ENCODE results near the gene PIK3C3.
"Not testable (repeated sequence)": the region's sequence is repeated elsewhere in the genome, so short reads cannot be mapped to it uniquely, and the experiment has no call there.

The PIK3C3 gene

DNA sequence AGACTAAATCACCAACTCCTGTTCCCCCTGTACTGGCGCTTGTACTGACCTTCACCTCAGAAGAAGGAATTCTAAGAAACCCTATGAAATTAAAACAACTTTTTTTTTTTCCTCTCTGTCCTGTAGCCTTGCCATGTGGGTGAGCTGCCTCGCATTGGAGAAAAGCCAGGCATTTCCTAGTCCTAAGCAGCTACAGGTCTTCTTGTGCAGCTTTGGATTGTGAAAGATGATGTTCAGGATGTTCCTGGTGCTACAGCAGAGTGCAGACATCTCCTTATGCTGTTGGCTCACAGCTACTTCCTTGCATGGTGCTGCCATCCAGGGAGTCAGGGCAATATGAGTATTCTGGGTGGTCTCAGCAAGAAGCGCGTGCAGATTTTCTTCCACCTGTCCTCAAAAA lies 11.9 kb downstream of the PIK3C3 start:
- no peak for DNase-seq (ENCODE audit: low read depth)

DNA sequence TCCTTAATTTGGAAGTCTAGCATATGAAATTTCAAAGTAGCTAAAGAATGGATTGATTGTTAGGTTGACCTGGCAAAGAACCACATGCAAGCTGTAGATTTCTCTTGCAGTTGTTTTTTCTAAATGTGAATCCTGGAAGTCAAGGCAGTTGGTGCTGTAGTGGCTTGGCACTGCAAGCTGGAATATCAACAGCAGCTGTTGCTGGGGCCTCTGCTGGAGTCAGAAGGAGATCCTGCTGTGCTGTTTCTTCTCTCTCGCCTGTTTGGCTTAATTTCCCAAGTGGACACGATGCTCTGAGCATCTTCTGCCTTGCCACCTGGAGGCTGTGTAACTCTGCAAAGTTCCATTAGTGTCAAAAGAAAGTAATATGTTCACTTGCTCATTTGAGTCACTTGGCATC lies 12.6 kb downstream of the PIK3C3 start:
- DNase-seq (ENCODE audit: low read depth), result no peak

DNA sequence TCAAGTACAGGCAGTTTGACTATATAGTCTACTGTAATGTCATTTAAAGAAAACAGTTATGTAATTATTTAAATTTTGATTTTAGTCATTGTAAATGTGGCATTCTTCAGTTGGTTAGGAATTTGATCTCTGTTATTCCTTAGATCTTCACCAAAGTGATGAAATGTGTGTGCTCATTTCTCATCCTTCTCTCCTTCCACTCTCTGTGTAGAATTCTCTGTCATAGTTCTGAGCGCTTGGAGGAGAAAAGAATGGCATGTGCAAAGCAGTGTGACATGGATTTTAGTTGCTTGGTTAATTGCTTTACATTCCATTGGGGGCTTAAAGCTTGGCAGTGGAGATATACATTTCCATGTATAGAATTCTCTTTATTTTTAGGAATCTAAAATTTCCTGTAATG lies 14.8 kb downstream of the PIK3C3 start:
- no peak for DNase-seq (ENCODE audit: low read depth)

DNA sequence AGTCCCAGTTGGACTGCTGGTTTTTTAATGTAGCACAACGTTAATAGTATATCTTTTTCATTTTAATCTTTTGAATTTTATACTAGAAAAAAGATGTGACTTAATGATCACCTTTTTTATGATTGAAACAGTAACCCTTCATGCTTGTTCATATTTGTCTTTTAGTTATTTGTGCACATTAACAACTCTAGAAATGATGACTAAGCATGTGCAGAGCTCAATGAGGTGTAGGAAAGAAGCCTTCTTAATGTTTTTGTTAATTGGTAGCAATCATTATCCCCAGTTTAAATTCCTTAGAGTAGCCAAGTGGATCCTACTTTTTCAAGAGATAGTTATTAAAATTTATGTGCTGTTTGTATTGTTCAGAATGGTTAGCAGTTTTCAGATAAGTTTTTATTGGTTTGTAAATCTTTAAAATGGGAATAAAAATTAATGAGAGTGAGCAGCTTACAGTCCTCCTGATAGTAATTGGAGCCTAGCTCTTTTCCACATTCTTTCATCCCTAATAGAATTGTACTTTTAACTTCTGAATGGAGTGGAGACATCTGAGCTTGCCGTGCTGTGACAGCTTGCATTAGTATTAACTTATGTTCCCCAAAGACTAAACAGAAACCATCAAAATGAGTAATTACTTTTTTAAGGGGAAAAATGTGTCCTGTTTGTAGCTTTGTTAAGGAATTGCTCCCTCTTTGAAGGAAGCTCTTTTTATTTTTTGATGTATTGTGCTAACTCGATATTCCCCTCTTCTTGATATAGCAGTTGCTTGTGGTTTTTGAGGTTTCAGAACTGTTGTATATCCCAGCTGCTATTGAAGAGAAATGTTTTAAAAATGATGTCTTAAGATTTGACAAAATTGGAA lies 17.3 kb downstream of the PIK3C3 start:
- no peak for DNase-seq (ENCODE audit: low read depth)

DNA sequence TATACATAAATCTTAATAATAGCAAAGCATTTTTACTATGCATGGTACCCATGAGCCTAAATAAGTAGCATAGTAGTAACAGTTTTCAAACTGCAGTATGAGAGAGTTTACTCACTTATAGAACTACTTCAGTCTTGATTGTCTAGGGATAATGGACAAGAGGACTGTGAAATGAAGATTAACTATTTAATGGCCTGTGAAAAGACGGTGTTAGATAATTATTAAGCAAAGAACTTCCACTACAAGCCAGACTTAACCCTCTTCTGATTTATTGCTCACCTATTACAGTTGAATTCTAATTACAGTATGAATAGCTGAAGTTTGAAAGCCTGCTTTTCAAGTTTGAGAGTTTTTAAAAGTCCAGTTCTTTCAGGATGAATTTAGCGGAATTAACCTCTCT lies 18.9 kb downstream of the PIK3C3 start:
- no peak for DNase-seq (ENCODE audit: low read depth)

GRCh38 chr18:41974796-41975201 lies 19.8 kb downstream of the PIK3C3 start:
- DNase-seq (ENCODE audit: low read depth), result no peak

- no peak for DNase-seq (ENCODE audit: low read depth)
Observed at GRCh38 chr18:41975284-41975683, 20.2 kb downstream of the PIK3C3 start.

DNA sequence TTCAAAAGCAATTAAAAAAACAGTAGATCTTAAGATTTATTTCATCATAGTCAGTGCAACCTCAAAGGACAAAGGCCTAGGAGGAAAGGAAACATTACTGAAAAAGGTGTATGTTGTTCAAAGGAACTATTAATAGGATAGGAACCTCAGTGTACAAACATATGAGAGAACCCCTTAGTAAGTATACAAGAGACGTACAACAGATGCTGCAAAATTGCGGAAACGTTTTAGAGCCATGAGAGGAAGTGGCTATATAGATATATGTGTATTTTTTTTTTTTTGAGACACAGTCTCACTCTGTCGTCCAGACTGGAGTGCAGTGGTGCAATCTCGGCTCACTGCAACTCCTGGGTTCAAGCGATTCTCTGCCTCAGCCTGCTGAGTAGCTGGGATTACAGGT lies 22.2 kb downstream of the PIK3C3 start:
- no peak for DNase-seq (ENCODE audit: low read depth)

DNA sequence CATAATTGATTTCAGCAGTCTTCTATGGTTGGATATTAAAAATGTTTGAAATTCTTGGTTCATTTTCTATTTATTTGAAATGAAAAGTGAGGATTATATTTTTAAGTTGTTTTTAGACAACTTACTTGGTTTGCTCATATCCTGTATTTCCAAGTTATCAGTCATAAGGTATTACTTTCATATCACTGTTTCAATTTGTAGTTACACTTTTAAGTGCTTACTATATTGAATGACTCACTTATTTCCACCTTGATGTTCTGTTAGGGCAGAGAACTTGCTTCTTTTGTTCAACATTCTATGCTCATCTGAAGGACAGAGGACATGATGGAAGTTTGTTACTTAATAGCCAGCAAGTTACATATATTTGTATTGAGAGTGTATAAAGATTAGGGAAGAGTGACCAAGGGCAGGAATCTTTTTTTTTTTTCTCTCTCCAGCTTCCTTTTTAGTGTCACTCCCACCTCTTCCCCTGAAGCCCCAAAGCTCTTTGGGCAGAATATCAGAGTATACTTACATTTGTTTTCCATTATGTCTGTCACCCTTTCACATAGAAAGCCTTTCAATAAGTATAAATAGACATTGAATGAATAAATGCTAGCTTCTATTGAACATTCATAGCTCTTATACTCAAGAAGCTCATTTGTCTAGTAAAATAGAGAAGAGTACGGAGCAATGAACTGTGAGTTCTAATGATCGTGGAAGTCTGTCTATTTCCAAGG lies 28.1 kb downstream of the PIK3C3 start:
- DNase-seq (ENCODE audit: low read depth), result no peak

DNA sequence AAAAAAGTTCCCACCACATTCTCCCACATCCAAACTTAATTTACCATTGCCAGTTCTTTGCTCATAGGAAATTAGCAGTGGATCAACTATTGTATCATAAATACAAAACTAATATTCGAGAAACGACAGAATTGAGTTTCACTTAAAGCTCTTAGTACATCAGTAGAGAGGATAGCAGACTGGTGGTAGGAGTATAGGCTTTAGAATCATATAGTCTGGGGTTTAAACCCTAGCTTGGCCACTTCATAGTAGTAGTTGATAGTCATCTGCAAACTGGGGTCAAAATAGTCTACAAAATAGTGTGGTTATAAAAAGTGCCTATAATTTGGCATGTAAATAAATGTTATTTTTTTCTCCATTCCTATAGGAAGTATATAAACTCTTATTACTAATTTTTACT lies 30.9 kb downstream of the PIK3C3 start:
- no peak for DNase-seq (ENCODE audit: low read depth)

GRCh38 chr18:41989508-41989907 lies 34.5 kb downstream of the PIK3C3 start:
- DNase-seq (ENCODE audit: low read depth), result no peak

DNA sequence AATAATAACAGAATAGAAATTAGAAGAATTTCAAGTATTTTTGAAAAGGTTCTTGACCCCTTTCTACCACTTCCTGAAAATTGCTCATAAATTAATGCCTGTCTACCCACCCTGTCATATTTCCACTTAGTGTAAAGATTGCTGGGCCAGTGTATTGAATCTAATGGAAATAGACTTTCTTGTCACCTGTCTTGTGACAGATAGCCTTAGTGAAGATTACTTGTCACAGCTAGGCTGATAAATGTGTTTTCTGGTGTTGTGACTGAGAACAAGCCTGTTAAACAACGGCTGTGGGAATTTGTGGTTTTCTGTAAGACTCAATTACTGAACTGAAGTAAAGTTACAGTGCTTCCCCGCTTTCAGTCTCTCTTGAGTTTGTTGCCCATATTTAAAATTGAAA lies 37.0 kb downstream of the PIK3C3 start:
- no peak for DNase-seq (ENCODE audit: low read depth)

GRCh38 chr18:41992703-41993102 lies 37.7 kb downstream of the PIK3C3 start:
- DNase-seq (ENCODE audit: low read depth), result no peak

- no peak for DNase-seq (ENCODE audit: low read depth)
Observed at GRCh38 chr18:41993151-41993550, 38.1 kb downstream of the PIK3C3 start.

DNA sequence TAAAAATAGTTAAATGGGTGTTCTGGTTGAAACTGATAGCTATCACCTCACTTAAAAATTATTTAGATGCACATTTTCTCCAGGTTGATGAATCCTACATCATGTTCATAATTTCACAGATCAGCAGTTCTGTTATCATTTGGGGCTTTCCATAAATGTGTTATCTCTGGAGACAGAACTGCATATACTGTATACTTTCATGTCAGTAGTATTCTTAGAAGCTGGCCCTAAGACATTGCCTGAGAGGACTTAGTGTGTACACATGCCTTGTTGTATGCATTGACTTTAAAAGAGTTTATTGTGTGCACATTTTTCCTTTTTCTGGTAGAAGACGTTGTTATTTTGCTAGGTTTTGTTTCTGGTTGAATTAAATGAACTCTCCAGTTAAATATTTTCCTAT lies 41.0 kb downstream of the PIK3C3 start:
- DNase-seq (ENCODE audit: low read depth), result no peak

DNA sequence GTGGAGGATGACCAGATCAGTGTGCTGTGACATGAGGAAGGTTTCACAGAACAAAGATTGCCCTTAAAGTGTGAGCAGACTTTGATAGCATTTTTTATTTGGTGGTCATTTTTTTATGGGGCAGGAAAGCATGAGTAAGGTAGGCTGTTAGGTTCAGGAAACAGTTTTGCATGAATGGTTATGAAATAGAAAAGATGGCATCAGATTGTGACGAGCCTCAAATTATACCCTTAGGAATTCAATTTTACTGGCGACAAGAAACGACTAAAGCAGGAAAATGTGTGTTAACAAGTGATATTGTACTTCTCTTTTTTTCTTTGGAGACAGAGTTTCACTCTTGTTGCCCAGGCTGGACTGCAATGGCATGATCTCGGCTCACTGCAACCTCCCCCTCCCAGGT lies 44.7 kb downstream of the PIK3C3 start:
- DNase-seq (ENCODE audit: low read depth), result no peak

- no peak for DNase-seq (ENCODE audit: low read depth)
Observed at GRCh38 chr18:42001801-42002200, 46.8 kb downstream of the PIK3C3 start.

DNA sequence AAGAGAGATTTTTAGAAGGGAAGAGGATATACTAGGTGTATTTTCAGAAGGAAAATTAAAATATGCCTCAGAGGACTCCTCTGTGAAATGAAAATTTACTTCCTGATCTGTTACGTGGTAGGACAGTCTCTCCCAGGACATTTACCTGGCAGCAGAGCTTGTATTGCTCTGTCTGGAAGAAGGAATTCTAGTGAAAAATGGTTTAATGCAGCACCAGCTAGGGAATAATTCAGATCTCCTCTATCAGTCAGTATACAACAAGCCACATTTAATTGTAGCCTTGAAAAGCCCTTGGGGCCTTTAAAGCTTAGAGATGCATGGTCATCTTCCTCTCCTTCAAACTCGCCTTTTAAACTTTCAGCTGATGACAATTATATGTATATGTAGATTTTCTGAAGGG lies 49.6 kb downstream of the PIK3C3 start:
- no peak for DNase-seq (ENCODE audit: low read depth)

DNA sequence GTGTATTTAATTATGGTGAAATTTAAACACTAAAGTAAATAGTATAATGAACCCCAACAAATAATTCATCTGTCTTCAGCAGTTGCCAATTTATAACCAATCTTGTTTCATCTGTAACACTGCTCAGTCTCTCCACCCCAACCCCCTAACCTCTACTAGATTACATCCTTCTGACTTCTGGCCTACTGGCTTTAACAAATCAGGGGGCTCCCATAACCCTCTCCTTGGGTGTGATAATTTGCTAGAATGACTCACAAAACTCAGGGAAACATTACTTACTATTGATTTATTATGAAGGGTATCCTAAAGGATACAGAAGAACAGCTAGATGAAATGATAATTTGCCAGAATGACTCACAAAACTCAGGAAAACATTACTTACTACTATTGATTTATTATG lies 50.7 kb downstream of the PIK3C3 start:
- DNase-seq (ENCODE audit: low read depth), result no peak

DNA sequence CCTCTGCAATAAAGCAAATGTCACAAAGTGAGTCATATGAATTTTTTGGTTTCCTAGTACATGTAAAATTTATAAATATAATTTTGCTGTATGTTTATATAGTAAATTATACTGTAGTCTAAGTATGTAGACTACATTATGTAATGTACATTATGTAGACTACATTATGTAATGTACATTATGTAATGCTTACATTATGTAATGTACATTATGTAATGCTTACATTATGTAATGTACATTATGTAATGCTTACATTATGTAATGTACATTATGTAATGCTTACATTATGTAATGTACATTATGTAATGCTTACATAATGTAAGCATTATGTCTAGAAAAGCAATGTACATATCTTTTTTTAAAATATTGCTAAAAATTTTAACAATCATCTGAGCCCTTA lies 54.4 kb downstream of the PIK3C3 start:
- not testable (repeated sequence) for DNase-seq (ENCODE audit: low read depth)

DNA sequence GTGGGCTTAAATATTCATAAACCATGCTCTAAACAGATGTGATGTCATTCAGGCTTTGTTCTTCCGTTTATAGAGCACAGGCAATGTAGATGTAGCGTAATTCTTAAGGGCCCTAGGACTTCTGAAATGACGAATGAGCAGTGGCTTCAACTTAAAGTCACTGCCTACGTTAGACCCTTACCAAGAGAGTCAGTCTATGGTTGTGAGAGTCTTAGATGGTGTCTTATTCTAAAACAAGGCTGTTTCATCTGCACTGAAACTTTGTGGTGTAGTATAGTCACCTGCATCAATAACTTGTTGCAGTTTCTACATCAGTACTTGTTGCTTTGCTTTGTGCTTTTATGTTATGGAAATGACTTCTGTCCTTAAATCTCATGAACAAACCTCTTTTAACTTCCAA lies 56.0 kb downstream of the PIK3C3 start:
- no peak for DNase-seq (ENCODE audit: low read depth)

DNA sequence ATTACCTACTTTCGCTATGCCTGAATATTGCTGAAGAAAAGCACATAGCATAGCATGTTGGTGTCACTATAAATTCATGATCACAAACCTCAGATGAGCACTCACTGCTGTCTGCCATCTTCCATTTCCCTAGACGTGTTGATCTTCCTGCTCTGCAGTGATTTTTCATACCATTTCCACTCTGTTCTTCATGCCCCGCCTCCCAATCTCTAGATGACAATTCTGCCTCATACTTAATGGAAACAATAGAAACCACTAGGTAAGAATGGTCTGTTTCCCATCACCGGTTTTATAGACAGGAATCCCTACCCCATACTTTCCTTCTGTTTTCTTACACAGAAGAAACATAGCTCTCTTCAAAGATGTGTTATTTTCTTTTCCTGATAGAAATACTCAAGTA lies 63.8 kb downstream of the PIK3C3 start:
- no peak for DNase-seq (ENCODE audit: low read depth)

- DNase-seq (ENCODE audit: low read depth), result no peak
Observed at GRCh38 chr18:42024131-42024530, 69.1 kb downstream of the PIK3C3 start.

- DNase-seq (ENCODE audit: low read depth), result no peak
Observed at GRCh38 chr18:42025491-42025890, 70.5 kb downstream of the PIK3C3 start.

Measured in HS-5 (cell line).